Activated CD4-positive, alpha-beta T cell treated with anti-CD3 and anti-CD28 coated beads, Interleukin-2, amount 50 U/mL, for 1 hour (primary cell): ENCODE measurements around the gene SEC11C.

Source experiments
- DNase-seq: peaks from one replicate; pipeline ENCODE4 v3.0.0-alpha.2; 2020

The SEC11C gene

GRCh38 chr18:59145055-59145454, 5.4 kb downstream of the SEC11C start:
- no peak for DNase-seq

- no peak for DNase-seq
These were observed 8.5 kb downstream of the SEC11C start for GRCh38 chr18:59148192-59148591.

DNA sequence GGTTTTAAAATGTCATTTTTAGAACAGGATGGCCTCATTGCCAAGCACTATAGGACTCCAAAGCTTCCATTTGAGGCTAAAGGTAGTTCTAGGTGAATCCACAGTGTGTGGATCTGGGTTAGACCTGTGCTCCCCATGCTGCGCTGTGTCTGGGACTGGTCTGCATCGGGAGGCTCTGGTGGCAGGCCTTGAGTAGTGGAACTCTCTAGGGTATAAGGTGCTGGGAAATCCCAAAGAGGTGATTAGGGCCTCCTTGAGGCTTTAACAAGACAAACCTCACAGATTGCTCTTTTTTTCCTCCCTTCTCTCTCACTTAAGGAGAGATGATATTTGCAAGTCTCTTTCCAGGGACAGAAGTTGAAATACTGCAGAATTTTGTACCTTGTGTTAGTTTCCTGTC, 9.3 kb downstream of the SEC11C start:
- DNase-seq = no peak

DNA sequence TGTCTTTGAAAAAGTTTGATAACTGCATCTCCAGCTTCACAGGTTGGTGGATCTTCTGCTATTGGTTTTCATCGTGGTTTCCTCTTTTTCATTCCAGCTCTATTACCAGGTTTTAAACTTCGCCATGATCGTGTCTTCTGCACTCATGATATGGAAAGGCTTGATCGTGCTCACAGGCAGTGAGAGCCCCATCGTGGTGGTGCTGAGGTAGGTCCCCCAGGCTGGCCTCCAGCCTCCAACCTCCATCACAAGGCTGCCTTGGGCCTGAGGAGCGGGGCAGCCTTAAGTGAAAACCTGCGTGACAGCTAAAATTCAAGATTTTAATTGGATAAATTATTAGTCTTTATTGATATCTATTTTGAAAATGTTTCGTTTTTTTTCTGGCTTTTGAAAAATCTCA, 9.7 kb downstream of the SEC11C start:
- DNase-seq = no peak

DNA sequence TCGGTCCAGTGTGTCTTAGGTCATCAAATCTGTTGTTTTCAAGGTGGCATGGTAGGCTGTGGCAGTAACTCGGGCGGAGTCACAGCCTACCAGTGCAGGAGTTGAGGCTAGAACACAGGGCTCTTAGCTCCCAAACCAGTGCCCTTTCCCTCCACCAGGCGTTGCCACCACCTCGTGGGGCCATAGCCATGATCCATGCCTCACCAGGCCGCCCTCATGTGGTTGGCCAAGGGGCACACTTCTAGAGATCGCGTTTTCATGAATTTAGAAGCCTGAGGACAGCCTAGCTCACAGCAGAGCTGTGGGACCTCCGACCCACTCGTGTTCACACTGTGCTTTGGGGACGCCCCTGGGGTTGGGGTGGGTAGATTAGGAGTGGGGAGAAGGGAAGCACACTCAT, 10.6 kb downstream of the SEC11C start:
- no peak for DNase-seq

GRCh38 chr18:59155153-59155552, 15.5 kb downstream of the SEC11C start:
- DNase-seq = no peak

DNA sequence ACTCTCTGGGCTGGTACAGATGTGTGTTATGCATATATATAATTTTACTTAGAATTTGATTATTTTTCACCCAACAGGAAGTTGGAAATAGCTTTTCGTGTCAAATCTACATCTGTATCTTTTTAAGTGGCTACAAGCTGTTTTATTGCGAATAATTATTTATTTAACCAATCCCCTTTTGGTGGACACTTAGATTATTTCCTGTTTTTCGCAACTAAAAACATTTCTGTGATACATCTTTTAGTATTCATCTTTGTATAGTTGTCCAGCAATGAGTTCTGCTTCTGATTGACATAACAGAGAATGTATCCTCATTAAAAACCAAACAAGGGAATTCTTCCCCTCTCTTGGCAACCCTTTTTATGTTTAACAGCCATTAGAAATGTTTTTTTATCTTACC, 16.6 kb downstream of the SEC11C start:
- no peak for DNase-seq

DNA sequence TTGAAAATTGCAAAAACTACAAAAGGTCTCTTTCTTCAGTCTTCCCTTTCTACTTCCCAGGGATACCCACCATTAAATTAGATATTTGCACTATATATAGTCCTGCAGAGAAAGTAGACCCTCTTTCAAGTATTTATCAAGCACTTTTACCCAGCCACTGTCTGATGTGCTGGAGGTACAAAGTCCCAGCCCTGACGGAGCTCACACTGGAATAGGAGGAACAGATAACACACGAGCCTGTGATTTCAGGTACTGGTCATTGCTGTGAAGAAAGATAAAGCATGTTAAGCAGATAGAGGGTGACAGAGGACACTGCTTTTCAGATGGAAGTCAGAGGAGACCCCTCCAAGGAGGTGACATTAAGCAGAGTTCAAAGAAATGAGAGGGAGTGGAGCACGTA, 19.6 kb downstream of the SEC11C start:
- no peak for DNase-seq

DNA sequence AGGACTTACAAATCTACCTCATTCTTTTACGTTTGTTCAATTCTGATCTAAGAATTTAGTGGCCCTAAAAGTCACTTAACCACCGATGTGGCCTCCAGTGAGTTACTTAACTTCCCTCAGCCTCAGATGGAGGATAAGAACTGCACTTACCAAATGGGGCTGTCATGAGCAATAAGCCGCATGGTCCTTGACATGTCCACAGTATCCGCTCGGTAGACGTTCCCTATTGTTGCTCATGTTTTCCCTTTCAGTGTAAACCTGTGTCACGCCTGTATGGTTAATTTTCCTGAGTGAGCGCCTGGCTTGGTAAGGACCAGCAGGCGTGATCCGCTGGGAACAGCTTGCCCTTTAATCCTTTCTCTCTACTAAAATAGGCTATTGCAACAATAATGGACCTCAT, 20.3 kb downstream of the SEC11C start:
- DNase-seq = no peak

GRCh38 chr18:59172664-59173249, 33.1 kb downstream of the SEC11C start:
- DNase-seq = no peak

DNA sequence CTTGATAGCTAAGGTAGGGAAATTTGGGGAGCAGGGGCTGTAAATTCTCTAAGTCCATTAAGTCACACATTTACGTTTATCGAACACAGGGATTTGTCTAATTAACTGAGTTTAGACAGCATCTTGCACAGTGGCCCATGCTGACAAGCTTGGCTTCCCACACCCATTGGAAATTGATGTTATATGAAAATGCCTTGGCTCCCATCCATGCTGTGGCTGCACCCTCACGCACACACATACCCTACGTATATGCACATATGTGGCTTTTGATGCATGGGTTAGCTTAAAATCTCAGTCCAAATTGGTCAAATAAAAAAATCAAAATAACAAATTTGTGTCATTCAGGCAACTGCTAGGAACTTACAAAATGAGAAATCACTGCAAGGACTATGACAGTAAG, 37.8 kb downstream of the SEC11C start:
- DNase-seq = no peak

DNA sequence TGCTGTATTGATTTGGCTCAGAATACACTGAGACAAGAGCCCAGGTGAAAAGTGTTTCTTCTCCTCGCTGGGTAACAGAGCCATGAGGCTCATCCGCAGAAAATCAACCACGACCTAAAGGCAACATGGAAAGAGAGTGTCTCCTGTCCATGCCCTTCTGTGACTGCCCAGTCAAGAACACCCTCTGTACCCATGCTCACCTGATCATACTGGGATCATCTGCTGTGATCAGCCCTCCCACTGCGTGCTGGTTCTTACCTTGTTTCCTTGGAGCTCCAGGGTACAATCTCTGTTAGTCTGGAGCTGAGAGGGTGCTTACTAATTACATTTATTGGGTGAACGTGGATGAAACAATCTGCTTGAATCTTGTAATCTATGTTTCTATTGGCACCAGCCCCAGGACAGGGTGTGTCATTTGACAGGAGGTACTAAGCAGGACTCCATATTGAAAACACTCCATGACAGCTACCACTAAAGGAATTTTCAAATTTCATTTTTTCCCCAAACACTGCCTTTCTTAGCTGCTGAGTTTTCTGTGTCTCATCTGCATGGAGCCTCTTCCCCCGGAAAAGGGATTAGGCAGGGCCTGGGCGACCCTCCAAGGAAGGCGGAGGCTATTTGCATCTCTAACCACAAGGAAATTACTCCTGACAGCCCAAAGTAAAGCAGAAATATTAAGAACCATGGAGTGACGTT, 40.6 kb downstream of the SEC11C start:
- no peak for DNase-seq

DNA sequence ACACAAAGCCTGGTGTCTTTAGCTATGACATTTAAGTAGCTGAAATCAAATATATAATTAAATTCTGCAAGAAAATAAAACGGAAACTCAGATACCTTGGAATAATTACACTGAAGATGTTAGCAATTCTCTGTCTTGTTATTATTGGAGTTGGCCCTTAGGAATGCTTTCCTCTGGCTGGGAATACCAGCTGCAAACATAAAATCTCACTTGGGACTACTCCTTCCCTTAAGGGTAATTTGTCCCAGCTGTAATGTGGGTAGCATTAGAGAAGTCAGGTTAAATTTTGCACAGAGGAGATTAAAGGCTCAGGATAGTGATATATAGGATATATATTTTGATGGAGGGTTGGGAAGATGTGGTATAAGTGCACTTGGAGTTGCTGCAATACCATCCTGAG, 43.0 kb downstream of the SEC11C start:
- no peak for DNase-seq

GRCh38 chr18:59189008-59189407, 49.3 kb downstream of the SEC11C start:
- DNase-seq = no peak

DNA sequence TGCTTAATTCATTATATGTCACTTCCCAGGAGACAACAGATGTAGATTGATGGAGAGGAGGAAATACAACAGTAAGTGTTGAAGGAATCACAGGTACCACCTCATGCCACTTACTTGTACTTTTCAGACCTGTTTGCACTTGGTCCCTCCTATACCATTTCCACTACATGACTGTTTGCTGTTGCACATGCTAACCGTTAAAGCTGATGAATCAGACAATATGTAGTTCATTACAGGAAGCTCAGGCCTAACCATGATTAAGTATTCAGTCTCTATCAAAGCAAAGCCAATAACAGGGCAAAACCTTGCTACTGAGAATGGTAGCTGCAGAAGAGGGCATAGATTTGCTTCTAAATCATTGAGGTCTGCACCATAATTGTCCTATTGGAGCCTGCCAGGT, 50.1 kb downstream of the SEC11C start:
- DNase-seq = no peak

GRCh38 chr18:59196161-59196725, 56.6 kb downstream of the SEC11C start:
- DNase-seq = no peak

DNA sequence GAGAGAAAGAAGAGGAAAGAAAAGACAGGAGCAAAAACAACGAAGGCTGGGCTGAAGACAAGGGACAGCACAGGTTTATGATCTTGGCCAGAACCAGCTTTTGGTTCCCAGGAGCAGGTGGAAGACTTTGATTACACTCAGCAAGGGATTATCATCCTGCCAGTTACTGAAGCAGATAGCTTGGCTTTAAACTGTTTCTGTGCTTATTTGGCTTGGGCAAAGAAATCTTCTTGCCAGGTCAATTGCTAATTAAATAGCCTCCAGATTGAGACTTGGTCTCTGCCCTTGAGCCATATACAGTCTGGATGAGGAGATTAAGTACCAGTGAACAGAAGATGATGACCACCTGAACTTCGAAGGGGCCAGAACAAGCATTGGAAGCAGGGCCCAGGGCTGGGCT, 58.0 kb downstream of the SEC11C start:
- DNase-seq = no peak

DNA sequence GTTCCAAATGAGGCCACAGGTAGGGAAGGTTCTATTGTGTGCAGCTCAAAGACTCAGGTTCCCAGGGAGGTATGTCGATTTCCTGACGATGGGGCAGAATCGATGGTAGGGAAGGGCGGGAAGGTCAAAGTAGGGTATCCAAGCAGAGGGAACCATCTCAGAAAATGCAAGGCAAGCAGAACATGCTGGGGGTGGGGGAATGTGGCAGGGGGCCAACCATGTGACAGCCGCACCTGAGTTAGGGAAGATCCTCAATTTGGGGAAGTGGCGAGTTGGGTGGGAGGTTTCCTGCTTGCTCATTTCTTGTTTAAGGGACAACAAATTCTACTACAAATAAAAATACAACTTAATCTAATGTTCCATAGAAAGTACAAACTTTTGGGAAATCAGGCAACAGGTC, 58.5 kb downstream of the SEC11C start:
- DNase-seq = no peak

GRCh38 chr18:59200787-59201186, 61.1 kb downstream of the SEC11C start:
- DNase-seq = no peak

DNA sequence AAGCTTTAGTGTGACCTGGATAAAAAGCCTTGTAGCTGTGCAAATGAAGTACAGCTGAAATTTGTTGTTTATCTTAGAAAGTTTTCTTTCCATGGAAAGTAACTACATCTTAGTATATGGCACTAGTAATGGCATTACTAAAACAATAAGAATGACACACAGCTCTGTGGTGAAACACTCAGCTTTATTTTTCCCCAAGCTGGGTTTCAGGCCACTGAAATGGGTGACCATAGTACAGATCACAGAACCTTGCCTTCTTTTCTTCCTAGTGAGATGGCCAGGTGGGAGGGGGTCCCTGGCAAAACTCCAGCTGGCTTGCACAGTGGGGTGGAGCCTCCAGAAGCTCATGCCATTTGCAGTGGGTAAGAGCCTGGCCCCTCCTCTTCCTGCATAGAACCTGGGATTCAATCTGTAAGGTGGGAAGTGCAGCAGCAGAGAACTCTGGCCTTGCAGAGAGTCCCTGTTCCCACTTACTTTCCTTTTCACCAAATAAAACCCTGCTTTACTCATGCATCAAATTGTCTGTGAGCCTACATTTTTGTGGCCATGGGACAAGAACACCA, 62.7 kb downstream of the SEC11C start:
- DNase-seq = no peak

GRCh38 chr18:59207506-59207905, 67.8 kb downstream of the SEC11C start:
- DNase-seq = no peak
